ENCODE results near the gene SMIM14. TPM values are rescaled to one million over a fixed set of nuclear protein-coding genes. Genes with fewer than 3 reads are reported as not detected.
A peak's percentile ranks its signal among the peaks of the same experiment; 100 is the strongest.
"Not testable (repeated sequence)": the region's sequence is repeated elsewhere in the genome, so short reads cannot be mapped to it uniquely, and the experiment has no call there.

Gene SMIM14
- total RNA-seq, 1 donor from 2014 or later: 39.9 TPM

DNA sequence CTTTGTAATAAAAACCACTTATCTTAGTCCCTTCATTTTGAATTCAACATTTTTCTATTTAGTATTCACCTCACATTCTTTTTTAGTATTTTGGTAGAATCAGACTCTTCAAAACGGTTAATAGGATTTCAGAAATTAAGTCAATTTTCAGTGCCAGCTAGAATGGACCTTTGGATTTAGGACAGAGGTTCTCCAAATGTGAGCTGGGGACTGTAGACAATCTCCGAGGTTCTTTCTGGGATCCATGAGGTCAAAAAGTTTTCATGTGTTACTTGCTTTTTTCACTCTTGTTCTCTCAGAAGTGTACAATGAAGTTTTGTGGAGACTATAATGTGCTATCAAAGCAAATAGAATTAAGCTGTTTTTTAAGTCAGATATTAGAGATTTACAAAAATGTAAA, 109.1 kb downstream of the SMIM14 start:
- no peak for ATAC-seq

DNA sequence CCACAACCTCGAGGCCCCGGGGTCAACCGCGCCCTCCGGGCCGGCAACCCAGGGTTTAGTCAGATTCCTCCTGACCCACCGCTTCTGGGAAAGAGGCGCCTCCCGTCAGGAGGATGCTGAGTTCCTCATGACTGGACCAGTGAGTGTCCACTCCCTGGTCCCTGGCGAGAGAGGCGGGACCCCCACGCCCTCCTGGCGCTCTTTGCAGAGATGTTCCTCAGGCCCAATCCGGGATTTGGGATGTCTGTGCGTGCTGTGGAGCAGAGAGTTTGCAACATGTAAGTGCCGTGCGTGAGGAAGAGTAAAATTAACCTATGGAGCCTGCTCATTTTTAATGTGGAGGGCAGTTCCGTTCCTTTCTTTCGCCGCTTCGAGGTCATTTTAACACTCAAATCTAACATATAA, 110.6 kb downstream of the SMIM14 start:
- ATAC-seq: no peak

DNA sequence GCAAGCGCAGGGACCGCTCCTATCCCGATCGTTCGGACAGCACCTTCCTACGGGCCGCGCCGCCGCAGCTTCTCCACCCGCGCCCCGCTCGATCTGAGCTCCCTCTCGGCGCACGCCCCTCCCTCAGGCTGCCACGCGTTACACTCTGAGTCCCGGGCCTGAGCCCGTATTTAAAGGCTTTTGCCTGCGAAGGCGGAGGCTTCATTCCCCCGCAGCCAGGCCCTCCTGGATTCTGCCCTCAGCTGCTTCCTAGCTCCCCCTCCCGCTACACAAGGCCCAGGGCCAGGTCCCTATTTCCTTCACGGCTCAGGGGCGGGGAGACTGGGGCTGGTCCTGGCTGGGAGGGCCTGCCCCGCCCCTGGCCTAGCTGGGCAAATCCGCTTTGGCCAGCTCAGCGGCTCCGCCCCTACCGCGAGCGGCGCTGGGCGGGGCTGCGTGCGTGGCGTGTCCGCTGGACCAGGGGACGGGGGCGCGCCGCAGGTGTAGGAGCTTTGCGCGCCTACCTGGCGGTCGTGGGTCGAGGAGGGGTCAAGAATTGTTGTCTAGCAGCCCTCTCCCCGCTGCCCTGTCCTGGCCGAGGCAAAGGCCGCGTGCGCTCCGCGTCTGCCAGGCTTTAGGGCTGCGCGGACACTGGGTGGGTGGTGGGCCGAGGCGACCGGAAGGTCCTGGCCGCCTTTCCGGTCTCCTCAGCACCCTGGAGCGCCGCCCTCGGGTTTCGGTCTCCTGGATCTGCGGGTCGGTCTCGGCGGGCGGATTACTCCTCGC, 111.2 kb downstream of the SMIM14 start, which contains the start of gene UGDH:
TSS of gene UGDH (minus strand) at position 144 of the 765 bp plus-strand sequence. CDS start 5,927 bp downstream, outside the sequence.
- peak; percentile 100 for ATAC-seq

DNA sequence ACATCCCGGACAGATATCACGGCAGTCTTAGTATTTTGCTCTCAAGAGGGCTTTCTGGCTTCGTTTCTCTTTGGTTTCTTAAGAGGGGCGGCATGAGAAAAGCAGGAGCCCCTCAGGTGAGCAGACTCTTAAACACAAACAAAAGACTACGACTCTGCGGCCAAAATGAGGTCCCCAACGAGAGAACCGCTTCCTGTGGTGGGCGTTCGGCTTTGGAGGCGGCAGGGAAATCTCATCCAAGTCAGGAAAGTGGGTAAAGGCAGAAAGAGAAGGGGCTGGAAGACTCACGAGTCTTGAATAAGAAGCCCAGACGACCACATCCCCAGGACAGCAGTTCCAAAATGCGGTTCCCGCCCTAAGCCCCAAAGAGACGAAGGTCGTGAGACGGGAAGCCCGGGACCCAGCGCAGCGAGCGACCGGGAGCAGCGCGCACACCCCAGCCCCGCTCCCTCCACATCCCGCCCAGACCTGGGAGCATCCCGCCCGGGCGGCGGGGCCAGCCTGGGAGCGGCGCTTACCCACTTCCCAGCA, 111.8 kb downstream of the SMIM14 start:
- ATAC-seq: no peak

DNA sequence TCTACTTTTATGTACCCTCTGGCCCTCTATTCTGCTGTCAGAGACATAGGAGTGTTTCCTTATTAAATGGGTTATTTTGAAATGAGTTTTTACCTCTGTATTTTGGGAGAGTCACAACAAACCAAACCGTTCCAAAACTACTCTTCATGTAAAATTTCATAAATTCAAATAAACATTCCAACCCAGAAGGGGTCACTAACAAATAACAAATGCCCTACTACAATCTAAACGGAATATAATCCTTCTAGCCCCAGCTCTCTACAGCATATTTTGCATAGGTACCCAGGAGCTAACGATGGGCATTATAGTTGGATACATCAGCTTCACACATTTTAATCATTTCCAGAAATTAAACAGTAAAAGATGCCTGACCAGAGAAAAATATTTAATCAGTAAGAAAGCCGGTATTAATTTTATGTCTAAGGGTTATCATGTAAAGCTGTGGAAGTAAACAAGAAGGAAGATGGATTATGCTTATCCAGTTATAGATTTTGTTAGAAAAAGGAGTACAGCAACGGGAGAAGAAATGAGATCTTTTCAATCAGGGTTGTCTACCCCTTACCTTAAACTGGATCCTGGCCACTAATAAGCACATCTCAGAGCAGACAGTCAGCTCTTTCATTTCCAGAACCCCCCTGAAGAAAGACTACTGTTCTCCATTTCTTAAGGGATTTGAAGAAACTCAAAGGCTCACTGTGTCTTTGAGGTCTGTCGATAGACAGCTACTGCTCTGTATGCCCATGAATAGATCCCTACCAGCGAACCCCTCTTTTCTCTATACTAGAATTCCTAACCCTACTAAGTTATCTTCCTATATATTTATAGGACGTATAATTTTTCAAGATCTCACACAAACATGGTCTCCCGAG, 112.6 kb downstream of the SMIM14 start:
- no peak for ATAC-seq

DNA sequence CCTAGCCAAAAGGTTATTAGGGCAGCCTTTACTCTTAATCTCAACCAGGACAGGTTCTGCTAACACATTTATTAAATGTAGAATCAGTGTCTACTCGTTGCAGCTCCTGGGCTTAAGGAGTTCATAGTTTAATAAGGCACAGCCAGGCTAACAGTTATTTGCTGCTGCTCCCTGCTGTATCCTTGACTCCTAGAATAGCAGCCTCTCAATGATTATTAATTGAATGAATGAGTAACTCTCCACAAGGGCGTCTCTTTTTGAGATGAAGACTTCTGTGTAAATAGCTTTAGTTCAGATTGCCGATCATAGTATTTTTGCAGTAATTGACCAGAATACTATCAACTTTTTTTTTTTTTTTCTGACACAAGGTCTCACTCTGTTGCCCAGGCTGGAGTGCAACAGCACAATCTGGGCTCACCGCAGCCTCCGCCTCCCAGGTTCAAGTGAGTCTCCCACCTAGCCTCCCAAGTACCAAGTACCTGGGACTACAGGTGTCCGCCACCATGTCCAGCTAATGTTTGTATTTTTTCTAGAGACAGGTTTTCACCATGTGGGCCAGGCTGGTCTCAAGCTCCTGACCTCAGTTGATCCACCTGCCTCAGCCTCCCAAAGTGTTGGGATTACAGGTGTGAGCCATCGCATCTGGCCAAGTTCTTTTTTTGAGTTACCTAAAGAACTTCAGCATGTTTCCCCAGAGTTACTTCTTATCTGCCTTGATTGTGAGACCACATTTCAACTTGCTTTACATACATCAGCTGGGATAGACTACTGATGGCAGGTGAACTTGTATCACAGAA, 114.3 kb downstream of the SMIM14 start:
- no peak for ATAC-seq

DNA sequence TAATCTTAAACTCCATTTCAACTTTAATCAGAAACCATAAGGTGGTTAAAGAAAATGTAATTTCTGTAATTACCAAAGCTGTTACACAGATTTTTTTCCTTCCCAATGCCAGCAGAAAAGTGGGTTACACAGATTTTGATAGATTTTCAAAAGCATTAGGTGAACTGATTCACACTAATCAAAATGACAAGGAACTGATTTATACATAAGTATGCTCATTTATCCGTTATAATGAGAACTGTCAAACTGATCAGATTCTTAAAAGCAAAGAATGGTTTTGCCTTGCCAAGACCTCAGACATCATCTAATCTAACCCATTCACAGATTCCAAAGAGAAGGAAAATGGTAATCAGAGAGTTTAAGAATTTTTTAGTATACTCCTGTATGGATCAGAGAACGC, 116.6 kb downstream of the SMIM14 start:
- ATAC-seq: no peak

DNA sequence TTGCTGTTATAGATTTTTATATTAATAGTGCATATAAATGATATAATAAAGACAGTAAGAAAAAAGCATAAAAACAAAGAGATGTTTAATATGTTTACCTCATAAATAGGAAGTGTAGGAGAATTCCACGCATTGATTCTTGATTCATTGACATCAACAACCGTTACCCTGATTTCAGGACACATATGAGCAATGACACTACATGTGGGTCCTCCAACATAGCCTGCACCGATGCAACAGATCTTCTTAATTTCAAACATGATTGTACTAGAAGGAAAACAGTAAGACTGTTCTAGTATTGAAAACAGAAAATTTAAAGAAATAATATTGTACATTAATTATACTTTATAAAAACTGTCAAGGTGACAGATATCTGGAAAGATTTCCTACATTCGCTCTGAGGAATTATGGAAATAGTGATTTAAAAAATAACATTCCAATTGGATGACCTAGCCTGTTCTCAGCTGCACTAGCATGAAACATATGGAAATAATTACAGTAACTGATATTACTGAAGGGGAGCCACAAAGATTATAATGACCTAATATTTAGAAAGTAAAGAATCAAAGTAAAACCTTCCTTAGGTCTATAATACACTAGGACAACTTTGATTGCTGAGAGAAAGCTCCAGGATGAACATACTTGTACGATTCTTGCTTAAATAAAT, 117.3 kb downstream of the SMIM14 start:
- no peak for ATAC-seq

DNA sequence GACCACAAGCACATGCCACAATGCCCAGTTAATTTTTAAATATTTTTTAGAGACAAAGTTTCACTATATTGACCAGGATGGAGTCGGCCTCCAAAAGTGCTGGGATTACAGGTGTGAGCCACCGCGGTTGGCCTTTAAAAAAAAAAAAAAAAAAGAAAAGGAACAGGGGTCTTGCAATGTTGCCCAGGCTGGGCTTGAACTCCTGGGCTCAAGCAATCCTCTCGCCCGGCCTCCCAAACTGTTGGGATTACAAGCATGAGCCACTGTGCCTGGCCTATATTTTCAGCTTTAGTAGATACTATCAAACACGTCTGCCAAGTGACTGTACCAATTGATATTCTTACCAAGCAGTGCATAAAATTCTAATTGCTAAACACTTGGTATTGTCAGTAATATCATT, 120.2 kb downstream of the SMIM14 start:
- ATAC-seq: no peak

DNA sequence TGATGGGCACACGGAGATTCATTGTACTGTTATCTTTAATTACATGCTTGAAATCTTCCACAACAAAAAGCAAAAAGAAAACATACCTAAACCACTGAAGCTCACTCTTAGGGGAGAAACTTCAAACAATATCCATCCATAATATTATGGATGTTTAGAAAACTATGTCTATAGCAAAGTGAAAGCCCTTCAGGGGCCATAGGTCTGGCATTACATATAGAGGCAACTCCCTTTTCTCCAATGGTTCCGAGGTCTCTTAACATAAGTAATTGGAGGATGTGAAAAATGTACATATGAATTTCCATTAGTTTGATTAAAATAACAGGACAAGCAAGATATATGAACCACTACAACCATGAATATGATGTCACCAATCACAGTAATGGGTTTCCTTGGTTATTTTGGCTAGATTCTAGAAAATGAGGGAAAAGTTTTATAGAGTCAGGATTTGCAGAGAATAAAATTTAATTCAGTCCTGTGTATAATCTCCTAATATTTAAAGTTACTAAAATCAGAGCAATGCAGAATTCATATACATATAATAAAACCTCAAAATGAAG, 122.2 kb downstream of the SMIM14 start:
- ATAC-seq: no peak

DNA sequence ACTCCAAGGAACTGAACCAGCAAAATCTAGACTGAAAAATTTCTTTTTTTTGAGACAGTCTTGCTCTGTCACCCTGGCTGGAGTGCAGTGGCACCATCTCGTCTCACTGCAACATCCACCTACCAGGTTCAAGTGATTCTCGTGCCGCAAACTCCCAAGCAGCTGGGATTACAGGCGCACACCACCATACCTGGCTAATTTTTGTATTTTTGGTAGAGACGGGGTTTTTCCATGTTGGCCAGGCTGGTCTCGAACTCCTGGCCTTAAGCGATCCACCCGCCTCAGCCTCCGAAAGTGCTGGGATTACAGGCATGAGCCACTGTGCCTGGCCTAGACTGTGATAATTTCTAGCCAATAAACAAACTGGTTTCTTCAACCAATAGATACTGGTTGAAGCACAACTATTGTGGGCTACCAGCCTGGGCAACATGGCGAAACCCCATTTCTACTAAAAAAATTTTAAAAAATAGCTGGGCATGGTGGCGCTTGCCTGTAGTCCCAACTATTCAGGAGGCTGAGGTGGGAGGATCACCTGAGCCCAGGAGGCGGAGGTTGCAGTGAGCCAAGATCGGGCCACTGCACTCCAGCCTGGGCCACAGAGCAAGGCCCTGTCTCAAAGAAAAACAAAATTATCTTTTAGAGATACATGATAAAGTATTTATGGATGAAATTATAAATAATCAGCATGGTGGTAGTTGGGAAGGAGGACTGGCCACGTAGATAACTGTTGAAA, 122.8 kb downstream of the SMIM14 start:
- ATAC-seq: not testable (repeated sequence)

DNA sequence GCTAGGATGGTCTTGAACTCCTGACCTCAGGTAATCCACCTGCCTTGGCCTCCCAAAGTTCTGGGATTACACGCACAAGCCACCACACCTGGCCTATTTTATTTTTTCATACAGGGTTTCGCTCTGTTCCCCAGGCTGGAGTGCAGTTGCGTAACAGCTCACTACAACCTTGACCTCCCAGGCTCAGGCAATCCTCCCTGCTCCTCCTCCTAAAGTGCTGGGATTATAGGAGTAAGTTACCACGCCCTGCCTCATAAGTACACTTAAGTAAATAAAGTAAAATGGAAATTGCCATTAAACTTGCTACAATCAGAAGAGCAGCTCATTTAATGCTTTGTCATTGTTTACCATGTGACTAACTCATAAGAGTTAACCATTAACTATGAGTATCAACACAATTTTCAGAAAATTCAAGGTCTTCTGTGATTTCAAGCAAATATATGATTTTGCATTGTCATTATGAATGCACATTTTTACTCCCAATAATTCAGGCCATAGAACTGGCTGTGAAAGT, 123.7 kb downstream of the SMIM14 start:
- peak; percentile 98 for ATAC-seq

DNA sequence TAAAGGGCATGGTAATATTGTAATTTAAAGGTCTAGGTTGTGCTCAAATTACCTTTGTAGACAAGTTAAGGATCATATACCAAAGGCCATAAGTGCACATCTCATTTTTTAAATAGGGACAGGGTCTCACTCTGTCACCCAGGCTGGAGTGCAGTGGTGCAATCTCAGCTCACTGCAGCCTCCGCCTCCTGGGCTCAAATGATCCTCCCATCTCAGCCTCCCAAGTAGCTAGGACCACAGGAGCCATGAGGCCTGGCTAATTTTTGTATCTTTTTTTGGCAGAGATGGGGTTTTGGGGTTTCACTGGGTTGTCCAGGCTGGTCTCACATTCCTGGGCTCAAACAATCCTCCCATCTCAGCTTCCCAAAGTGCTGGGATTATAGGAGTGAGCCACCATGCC, 124.4 kb downstream of the SMIM14 start:
- not testable (repeated sequence) for ATAC-seq

DNA sequence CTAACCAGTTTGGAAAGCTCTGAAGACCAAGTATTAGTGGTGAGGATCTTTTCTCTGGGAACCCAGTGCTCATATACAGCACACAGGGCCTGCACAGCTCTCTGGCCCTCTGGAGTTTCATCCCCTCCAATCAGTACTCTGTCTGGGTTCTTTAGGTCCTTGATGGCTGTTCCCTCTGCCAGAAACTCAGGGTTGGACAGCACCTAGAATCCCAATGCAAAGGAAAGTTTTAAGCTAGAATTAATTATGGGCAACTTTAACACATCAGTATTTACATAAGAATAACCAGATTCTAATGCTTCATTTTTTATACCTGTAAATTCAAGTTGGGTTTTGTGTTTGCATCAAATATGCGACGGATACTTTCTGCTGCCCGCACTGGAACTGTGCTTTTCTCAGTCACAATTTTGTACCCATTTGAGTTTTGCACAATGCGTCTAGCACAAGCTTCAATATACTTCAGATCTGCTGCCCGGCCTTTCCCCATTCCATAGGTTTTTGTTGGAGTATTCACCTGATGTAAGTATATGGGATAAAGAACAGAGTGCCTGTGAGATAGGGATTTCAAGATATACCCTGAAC, 128.2 kb downstream of the SMIM14 start:
- no peak for ATAC-seq

DNA sequence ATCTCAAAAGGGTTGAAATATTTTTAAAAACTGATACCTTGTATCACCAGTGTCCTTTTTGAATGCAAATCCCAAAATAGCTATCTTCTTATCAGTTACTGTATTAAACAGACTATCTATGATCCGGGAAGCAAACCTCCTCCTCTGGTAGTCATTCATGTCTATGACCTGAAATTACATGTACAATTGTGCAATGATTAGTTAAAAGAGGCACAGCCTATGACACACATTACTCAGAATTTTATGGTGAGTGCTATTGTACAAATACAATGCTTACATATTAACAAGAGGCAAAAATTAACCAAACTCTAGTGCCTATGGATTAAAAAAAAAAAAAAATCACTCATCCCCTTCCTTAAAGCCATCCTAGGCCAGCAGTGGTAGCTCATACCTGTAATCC, 133.1 kb downstream of the SMIM14 start:
- peak; percentile 67 for ATAC-seq

DNA sequence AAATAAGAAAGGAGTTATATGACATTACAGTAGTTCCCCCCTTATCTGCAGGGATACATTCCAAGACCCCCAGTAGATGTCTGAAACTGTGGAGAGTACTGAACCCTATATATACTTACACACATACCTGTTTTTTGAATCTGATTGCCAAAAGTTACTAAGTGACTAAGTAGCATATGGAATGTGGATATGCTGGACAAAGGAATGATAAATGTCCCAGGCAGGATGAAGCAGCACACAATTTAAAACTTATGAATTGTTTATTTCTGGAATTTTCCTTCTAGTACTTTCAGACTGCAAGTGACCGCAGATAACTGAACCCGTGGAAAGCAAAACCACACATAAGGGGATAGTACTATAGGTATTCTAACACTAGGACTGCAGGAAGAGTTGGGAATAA, 134.1 kb downstream of the SMIM14 start:
- ATAC-seq: no peak

DNA sequence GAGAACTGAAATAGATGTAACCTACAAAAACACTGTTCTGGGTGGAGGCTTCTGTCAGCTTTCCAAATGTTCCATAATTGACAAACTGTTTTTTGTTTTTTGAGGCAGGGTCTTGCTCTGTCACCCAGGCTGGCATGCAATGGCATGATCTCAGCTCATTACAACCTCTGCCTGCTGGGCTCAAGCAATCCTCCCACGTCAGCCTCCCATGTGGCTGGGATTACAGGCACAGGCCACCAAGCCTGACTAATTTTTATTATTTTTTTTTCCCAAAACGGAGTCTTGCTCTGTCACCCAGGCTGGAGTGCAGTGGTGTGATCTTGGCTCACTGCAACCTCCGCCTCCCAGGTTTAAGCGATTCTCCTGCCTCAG, 136.0 kb downstream of the SMIM14 start:
- not testable (repeated sequence) for ATAC-seq

DNA sequence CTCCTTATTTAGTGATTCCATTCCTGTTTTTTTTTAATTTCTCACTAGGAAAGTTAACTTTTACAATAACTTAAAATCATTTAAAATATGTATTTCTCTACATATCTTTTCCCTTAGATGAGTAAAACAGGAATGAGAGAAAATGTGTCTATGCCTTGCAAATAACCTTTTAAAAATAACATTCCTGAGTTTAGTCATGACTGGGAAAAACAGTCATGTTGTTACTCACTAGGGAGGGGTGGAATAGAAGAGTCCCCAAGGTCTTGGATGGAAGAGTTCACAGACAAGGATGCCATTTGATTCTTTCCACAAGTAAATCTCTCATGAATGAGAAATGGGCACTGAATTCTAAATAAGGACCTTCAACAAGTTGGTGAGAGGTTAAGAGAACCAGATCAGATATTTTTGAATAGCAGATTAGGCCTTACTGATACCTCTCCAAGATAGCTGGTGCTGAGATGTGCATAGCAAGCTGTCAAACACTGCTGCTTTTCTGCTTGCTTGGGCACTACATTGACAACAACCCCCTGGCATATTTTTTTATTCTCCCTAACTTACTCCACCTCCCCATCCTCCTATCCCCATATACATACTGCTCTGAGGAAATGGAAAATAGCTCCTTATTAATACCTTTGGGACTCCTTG, 136.5 kb downstream of the SMIM14 start:
- no peak for ATAC-seq

DNA sequence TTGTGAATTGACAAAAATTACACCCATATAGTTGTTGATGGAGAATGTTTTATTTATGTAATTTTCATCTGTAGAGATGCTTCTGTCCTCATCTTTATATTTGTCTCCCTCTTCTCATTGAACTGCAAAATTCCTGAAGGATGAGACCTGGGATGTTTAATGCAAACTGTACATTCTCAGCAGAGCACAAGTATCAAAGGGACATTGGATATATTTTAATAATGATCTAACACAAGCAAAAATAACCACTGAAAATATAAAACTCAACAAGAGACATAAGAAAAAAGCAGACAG, 140.0 kb downstream of the SMIM14 start:
- ATAC-seq: no peak
